ENCODE data around the gene P2RY6. TPM values are rescaled to one million over a fixed set of nuclear protein-coding genes. Genes with fewer than 3 reads are reported as not detected.
A peak's percentile ranks its signal among the peaks of the same experiment; 100 is the strongest.

P2RY6 gene
- total RNA-seq, 1 experiment from 2014 or later: 0.15 TPM

DNA sequence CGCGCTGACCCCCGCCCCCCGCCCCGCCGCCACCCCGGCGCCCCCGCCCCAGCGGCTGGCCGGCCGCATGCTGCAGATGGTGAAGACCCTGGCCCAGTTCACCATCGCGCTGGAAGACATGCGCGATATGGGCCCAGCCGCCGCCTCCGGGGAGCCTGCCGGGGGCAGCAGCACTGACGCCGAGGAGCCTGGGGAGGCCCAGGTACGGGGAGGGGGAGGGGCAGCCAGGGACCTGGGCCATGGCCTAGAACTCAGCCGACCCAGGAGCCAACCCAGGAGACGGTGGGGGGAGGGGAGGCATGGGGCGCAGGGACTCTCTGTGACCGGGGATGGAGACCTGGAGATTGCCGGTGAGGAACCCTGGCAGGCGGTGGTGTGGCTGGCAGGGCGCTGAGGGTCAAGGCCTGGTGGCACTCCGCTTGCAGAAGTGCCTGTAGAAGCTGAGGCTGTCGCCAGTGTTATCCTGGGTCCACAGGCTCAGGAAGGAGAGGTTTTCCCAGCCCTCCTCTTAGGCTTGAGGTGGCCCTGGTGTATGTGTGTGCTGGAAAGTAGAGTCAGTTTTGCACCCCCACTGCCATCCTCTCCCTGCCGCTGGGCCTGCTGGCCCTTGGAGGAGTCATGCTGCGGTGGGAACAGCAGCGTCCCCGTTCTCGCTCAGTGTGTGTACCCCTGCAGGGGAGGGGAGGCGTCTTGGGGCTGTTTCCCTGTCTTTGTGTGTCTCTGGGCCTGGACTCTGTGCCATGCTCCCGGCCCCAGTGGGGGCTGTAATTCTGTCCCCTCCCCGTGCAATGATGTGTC is 71.1 kb downstream of the P2RY6 start:
- intact Hi-C loops (cut with micrococcal nuclease): no loop called here
- no peaks in the 10 kb centered on the region for H4K20me1 ChIP-seq (ENCODE audit: insufficient read depth)
- no peaks in the 10 kb centered on the region for H3K36me3 ChIP-seq (ENCODE audit: control insufficient read depth in 1 of 2, insufficient read depth in 2 of 2, low read length in 2 of 2)
- H3K27me3 ChIP-seq (ENCODE audit: insufficient read depth, low read length): no peaks in the 10 kb centered on the region
- H3K9me3 ChIP-seq (ENCODE audit: control insufficient read depth in 1 of 2, insufficient read depth in 1 of 2, low read depth in 1 of 2, low read length in 2 of 2): no peaks in the 10 kb centered on the region
- RAD21 ChIA-PET (ENCODE audit: low non-redundant PET in 1 of 2, low total read pairs in 2 of 2, uncharacterized antibody in 2 of 2, unreplicated experiment in 2 of 2): no interaction called here
- no peak overlapping the region for H3K9ac ChIP-seq (ENCODE audit: low read length)
- H3K4me2 ChIP-seq (ENCODE audit: low read length): no peak overlapping the region
- POLR2A ChIA-PET: no interaction called here
- CTCF ChIA-PET: interaction anchor here (1.3 to 2.7 kb wide), 2 partner anchors 8 kb away, joined by 5 to 9 read pairs; no protein-coding TSS in a partner anchor
- no peak for DNase-seq (ENCODE audit: low read depth, low spot score)
- no peaks in the 10 kb centered on the region; a peak in 1 of 4 replicates for H3K4me1 ChIP-seq (ENCODE audit: control insufficient read depth in 1 of 2, insufficient read depth in 2 of 2, low read length in 2 of 2)
- no TSS peak for BruUV-seq (replicated peaks)
- H3K79me2 ChIP-seq (ENCODE audit: insufficient read depth, low read length): no peaks in the 10 kb centered on the region
- no peak overlapping the region for H3K27ac ChIP-seq (ENCODE audit: low read depth, low read length)
- no peak overlapping the region for H2AFZ ChIP-seq (ENCODE audit: low read depth, low read length, poor library complexity, severe bottlenecking)
- no peak for TF ChIP-seq SRF (IDR thresholded peaks at IDR 0.05; ENCODE audit: low read depth)
- TF ChIP-seq, protein P1, sequence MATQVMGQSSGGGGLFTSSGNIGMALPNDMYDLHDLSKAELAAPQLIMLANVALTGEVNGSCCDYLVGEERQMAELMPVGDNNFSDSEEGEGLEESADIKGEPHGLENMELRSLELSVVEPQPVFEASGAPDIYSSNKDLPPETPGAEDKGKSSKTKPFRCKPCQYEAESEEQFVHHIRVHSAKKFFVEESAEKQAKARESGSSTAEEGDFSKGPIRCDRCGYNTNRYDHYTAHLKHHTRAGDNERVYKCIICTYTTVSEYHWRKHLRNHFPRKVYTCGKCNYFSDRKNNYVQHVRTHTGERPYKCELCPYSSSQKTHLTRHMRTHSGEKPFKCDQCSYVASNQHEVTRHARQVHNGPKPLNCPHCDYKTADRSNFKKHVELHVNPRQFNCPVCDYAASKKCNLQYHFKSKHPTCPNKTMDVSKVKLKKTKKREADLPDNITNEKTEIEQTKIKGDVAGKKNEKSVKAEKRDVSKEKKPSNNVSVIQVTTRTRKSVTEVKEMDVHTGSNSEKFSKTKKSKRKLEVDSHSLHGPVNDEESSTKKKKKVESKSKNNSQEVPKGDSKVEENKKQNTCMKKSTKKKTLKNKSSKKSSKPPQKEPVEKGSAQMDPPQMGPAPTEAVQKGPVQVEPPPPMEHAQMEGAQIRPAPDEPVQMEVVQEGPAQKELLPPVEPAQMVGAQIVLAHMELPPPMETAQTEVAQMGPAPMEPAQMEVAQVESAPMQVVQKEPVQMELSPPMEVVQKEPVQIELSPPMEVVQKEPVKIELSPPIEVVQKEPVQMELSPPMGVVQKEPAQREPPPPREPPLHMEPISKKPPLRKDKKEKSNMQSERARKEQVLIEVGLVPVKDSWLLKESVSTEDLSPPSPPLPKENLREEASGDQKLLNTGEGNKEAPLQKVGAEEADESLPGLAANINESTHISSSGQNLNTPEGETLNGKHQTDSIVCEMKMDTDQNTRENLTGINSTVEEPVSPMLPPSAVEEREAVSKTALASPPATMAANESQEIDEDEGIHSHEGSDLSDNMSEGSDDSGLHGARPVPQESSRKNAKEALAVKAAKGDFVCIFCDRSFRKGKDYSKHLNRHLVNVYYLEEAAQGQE (IDR thresholded peaks at IDR 0.05; ENCODE audit: low read depth): no peak
- no peak for TF ChIP-seq RAD21 (IDR thresholded peaks at IDR 0.05; ENCODE audit: low read depth)
- no peak for TF ChIP-seq CBX3 (IDR thresholded peaks at IDR 0.05; ENCODE audit: low read depth)
- no peak for TF ChIP-seq TCF7L2 (IDR thresholded peaks at IDR 0.05; ENCODE audit: borderline replicate concordance, extremely low read depth, insufficient read depth, insufficient read length)
- TF ChIP-seq POLR2A (IDR thresholded peaks at IDR 0.05; ENCODE audit: borderline replicate concordance, extremely low read depth, insufficient read depth, insufficient read length): no peak
- TF ChIP-seq, protein P2, sequence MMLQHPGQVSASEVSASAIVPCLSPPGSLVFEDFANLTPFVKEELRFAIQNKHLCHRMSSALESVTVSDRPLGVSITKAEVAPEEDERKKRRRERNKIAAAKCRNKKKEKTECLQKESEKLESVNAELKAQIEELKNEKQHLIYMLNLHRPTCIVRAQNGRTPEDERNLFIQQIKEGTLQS (IDR thresholded peaks at IDR 0.05): no peak
- TF ChIP-seq POLR2AphosphoS5 (IDR thresholded peaks at IDR 0.05; ENCODE audit: low read depth, low read length): no peak
- TF ChIP-seq, protein P3, sequence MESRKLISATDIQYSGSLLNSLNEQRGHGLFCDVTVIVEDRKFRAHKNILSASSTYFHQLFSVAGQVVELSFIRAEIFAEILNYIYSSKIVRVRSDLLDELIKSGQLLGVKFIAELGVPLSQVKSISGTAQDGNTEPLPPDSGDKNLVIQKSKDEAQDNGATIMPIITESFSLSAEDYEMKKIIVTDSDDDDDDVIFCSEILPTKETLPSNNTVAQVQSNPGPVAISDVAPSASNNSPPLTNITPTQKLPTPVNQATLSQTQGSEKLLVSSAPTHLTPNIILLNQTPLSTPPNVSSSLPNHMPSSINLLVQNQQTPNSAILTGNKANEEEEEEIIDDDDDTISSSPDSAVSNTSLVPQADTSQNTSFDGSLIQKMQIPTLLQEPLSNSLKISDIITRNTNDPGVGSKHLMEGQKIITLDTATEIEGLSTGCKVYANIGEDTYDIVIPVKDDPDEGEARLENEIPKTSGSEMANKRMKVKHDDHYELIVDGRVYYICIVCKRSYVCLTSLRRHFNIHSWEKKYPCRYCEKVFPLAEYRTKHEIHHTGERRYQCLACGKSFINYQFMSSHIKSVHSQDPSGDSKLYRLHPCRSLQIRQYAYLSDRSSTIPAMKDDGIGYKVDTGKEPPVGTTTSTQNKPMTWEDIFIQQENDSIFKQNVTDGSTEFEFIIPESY (IDR thresholded peaks at IDR 0.05; ENCODE audit: extremely low read depth, insufficient replicate concordance, low read length): no peak
- TF ChIP-seq FOSL1 (IDR thresholded peaks at IDR 0.05; ENCODE audit: low read depth): no peak
- TF ChIP-seq ELF1 (IDR thresholded peaks at IDR 0.05; ENCODE audit: borderline replicate concordance, low read depth): no peak
- TF ChIP-seq, protein P4, sequence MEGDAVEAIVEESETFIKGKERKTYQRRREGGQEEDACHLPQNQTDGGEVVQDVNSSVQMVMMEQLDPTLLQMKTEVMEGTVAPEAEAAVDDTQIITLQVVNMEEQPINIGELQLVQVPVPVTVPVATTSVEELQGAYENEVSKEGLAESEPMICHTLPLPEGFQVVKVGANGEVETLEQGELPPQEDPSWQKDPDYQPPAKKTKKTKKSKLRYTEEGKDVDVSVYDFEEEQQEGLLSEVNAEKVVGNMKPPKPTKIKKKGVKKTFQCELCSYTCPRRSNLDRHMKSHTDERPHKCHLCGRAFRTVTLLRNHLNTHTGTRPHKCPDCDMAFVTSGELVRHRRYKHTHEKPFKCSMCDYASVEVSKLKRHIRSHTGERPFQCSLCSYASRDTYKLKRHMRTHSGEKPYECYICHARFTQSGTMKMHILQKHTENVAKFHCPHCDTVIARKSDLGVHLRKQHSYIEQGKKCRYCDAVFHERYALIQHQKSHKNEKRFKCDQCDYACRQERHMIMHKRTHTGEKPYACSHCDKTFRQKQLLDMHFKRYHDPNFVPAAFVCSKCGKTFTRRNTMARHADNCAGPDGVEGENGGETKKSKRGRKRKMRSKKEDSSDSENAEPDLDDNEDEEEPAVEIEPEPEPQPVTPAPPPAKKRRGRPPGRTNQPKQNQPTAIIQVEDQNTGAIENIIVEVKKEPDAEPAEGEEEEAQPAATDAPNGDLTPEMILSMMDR (IDR thresholded peaks at IDR 0.05 in 2 of 3, conservative IDR thresholded peaks at IDR 0.05 in 1 of 3; ENCODE audit: borderline replicate concordance in 1 of 3, insufficient read depth in 1 of 3, low read depth in 2 of 3, low read length in 2 of 3): no peak
- TF ChIP-seq SIN3A (IDR thresholded peaks at IDR 0.05; ENCODE audit: low read depth): no peak
- no peak for TF ChIP-seq CEBPB (IDR thresholded peaks at IDR 0.05; ENCODE audit: low read depth)
- no peak for TF ChIP-seq YY1 (IDR thresholded peaks at IDR 0.05; ENCODE audit: extremely low read depth, insufficient replicate concordance, low read depth, low read length)
- TF ChIP-seq EZH2phosphoT487 (IDR thresholded peaks at IDR 0.05; ENCODE audit: borderline replicate concordance): no peak
- TF ChIP-seq, protein P5, sequence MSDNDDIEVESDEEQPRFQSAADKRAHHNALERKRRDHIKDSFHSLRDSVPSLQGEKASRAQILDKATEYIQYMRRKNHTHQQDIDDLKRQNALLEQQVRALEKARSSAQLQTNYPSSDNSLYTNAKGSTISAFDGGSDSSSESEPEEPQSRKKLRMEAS (IDR thresholded peaks at IDR 0.05): no peak
- no peak overlapping the region for H3K4me3 ChIP-seq (replicated peaks in 1 of 2; ENCODE audit: low read depth in 1 of 2, low read length in 2 of 2)
- ATAC-seq: 0 out of 2 replicates have a peak, but pooled peaks have one; percentile 15
- no peaks in the 10 kb centered on the region for H3K9me2 ChIP-seq (ENCODE audit: insufficient read depth)

All from HCT116 (cell line).